GM12864 (cell line): ENCODE results near the gene EXOC1L.

ENCODE experiments used
- DNase-seq: peaks from one replicate; pipeline ENCODE4 v3.0.0-alpha.2; 2011; ENCODE audit warnings: low read depth
- H3K4me3 ChIP-seq: 2 replicates; pipeline ENCODE4 v1.5.1; 2011; ENCODE audit warnings: mild to moderate bottlenecking, low read depth, low read length, control low read depth
- CTCF ChIP-seq: IDR thresholded peaks from 2 replicates; pipeline ENCODE4 v1.5.1; 2011; ENCODE audit warnings: low read depth, mild to moderate bottlenecking, moderate library complexity, low read length, control low read depth, inconsistent platforms; ENCODE audit errors: missing control alignments

Gene EXOC1L

GRCh38 chr4:55879224-55879623 lies 59.6 kb downstream of the EXOC1L start:
- H3K4me3 ChIP-seq, result no peak overlapping the region
- no peak for TF ChIP-seq CTCF
- DNase-seq, result no peak

- no peak for DNase-seq
- no peak overlapping the region for H3K4me3 ChIP-seq
- TF ChIP-seq CTCF, result no peak
Observed at GRCh38 chr4:55880652-55881280, 61.2 kb downstream of the EXOC1L start.

GRCh38 chr4:55884093-55884850 lies 64.7 kb downstream of the EXOC1L start:
- no peak for TF ChIP-seq CTCF
- H3K4me3 ChIP-seq, result no peak overlapping the region
- no peak for DNase-seq

- TF ChIP-seq CTCF, result no peak
- H3K4me3 ChIP-seq, result no peak overlapping the region
- DNase-seq, result no peak
Observed at GRCh38 chr4:55884851-55885219, 65.2 kb downstream of the EXOC1L start.
